ENCODE data around the gene MRPL9.
"Not testable (repeated sequence)": the region's sequence is repeated elsewhere in the genome, so short reads cannot be mapped to it uniquely, and the experiment has no call there.

MRPL9 gene

DNA sequence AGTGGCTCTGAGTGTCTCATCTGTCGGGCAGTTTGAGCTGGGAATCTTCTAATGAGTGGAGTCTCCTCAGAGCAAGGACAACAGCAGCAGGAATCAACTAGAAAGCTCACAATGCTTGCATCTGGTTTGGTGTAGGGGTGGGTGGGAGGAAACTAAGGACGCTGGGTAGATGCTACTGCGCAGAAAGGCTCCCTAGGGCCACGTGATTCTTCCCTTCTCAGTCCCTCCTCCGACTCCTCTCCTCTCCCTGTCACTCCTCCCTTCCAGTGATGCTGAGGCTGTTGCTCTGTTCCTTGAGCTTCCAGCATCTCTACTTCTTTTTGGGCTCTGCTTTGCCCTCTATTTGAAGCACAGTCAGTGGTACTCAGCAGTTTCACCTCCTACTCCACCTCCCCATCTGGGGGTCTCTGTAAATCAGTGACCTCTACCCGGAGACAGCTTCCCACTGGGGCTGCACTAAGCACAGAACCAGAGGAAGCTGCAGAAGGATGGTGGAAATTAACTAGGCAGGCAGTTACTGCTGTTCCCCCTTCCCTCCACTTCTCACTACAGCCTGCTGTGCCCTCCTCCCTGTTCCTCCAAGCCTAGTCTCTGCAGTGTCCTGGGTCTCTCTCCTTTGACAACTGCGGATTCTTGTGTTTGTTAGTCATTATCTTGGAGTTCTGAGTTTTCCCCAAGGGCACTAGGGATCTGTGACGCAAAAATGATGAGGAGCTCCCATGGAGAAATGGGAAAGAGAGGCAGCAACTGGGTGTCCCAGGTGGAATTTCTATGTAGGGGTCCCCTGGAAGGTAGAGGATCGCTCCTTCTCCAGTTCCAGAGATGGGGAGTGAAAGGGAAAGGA is 36.1 kb upstream of the MRPL9 start:
- no peaks in the 10 kb centered on the region for H3K9me3 Mint-ChIP-seq
- peaks cover 11% of the 10 kb centered on the region for H3K4me1 Mint-ChIP-seq
- ATAC-seq (no peak), DNase-seq (no peak)
- no peak overlapping the region for H3K4me3 Mint-ChIP-seq
- H3K27me3 Mint-ChIP-seq: peaks cover 7% of the 10 kb centered on the region
- H3K27ac Mint-ChIP-seq: peak overlapping the region in 1 of 2 donors; percentile 8

DNA sequence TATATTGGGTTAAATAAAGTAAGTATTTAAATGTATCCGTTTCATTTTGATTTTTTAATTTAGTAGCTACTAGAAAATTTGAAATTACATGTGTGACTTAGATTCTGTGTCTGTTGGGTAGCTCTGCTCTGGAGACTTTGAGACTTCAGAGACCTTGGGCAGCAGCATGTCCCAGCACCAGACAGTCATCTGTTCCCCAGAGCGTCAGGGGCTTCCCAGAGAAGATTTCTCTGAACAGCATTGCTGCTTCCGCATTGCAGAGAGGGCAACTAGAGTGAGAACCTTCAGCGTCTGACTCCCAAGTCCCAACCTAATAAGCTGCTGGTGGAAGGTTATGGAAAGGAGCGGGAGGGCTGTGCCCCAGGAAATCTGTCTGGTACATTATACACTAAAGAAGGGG is 35.3 kb upstream of the MRPL9 start:
- Mint-ChIP-seq H3K9me3 (no peaks in the 10 kb centered on the region), H3K27me3 (peaks cover 7% of the 10 kb centered on the region), H3K4me1 (peaks cover 11% of the 10 kb centered on the region), H3K27ac (no peak overlapping the region), H3K4me3 (no peak overlapping the region)
- no peak for DNase-seq
- ATAC-seq: no peak

DNA sequence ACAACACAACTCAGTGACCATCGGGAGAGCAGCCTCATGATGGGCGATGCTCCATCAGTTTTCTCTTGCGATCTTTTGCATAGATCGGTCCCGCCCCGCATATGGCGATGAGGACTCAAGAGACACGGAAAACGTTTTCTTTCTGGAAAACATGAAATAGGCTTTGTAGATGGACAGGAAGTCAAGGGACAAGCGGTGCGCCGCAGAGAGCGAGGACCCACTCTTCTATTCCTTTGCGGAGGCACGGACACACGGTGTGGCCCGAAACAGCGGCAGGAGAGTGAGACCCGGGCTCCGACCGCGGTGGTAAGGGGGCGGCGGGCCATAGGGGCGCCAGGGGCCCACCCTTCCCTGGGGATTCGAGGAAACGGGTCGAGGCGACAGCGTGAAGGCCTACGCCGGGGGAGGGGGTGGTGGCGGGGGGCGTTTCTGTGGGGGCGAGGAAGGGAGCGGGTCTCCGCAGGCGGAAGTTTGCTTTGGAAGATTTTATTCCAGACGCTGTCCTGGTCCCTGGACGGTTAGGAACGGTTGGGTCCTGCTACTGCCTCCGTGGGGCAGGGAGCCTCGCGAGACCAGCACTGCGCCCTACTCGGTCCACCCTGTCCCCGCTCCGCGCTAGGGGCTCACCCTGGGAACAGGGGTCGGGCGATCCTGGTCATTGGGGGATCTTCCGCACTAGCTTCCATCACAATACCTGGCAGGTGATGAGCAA is 27.8 kb upstream of the MRPL9 start:
- H3K4me1 Mint-ChIP-seq: peaks cover 10% of the 10 kb centered on the region
- ATAC-seq: peak; percentile 4
- peak in 1 of 2 donors; percentile 17 for DNase-seq
- peak overlapping the region; percentile 77 to 96 for H3K27ac Mint-ChIP-seq
- peak overlapping the region; percentile 91 to 99 for H3K4me3 Mint-ChIP-seq
- no peaks in the 10 kb centered on the region for H3K9me3 Mint-ChIP-seq
- H3K27me3 Mint-ChIP-seq: no peaks in the 10 kb centered on the region

DNA sequence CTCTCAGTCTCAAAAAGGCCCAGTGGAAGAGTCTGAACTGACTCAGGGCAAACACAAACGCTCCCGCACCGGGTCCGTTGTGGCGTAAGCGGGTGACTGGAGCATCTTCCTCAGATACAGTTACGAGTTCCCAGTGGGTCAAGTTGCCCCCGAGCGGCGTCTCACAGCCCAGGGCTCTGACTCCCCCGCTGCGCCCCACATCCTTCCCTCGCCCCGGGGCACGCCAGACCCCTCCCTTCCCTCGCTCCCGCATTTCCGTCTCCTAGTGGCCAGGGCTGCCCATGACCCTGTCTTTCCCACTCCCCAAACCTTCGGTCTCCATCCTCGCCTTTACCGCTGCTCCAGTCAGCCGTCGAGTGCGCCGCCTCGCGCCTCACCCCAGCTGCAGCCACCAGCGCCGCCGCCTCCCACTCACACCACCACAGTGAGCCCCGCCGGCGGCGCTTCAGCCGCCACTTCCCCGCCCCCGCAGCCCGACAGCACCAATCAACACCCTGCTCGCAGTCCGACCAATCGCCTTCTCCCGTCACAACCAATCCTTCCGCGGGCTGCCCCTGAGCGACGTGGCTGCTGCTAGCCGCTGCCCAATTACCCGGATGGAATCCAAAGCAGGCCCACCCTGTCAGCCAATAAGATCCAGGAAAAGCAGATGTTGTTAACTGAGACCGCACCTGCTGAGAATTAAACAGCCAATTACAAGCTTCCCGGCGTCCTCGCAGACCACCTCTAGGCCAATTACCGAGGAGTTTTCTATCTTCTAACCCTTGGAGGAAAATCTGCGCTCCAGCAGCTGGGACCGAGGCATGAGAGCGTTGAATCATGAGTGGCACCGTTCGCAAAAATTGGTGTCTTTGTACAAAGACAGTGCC is 27.0 kb upstream of the MRPL9 start, which contains the start of gene TDRKH:
TDRKH (minus strand) TSS at position 430 of the 869 bp plus-strand sequence. CDS start 7,478 bp downstream, outside the sequence.
- peak within 1 kb of the TSS; percentile 91 to 99 for H3K4me3 Mint-ChIP-seq
- no peaks in the 10 kb centered on the region for H3K9me3 Mint-ChIP-seq
- H3K27me3 Mint-ChIP-seq: no peaks in the 10 kb centered on the region
- ATAC-seq: peak; percentile 98
- H3K27ac Mint-ChIP-seq: peak within 1 kb of the TSS; percentile 77 to 96
- DNase-seq: peak; percentile 98 to 99
- peaks cover 10% of the 10 kb centered on the region for H3K4me1 Mint-ChIP-seq

DNA sequence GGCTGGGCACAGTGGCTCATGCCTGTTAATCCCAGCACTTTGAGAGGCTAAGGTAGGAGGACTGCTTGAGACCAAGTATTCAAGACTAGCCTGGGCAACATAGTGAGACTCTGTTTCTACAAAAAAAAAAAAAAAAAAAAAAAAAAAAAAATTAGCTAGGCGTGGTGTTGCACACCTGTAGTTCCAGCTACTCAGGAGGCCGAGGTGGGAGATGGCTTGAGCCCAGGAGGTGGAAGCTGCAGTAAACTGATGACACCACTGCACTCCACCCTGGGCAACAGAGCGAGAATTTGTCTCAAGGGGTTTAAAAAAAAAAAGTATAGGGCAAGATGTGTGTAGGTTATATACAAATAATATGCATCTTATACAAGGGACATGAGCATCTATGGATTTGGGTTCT is 24.4 kb upstream of the MRPL9 start:
- peaks cover 10% of the 10 kb centered on the region for H3K4me1 Mint-ChIP-seq
- no peak for DNase-seq
- no peak overlapping the region for H3K27ac Mint-ChIP-seq
- H3K4me3 Mint-ChIP-seq: no peak overlapping the region
- ATAC-seq: no peak
- H3K27me3 Mint-ChIP-seq: no peaks in the 10 kb centered on the region
- no peaks in the 10 kb centered on the region for H3K9me3 Mint-ChIP-seq

DNA sequence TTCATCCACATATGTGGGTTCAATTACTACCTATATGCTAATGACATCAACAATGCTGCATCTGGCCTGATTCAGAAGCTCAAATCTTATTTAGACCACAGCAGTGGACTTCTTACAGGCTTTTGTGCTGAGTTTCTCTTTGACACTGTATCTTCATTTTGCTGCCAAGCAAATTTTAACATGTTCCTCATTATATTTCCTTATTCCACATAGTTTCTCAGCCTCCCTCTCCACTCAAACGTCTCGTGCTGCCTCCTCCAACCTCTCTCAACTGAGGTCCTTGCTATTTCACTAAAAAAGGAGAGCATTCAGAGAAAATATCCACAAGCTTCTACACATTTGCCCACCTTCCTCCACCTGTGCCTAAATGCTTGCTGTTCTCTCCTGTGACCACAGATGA is 20.5 kb upstream of the MRPL9 start:
- Mint-ChIP-seq H3K27ac (no peak overlapping the region), H3K4me1 (no peaks in the 10 kb centered on the region), H3K4me3 (no peak overlapping the region), H3K9me3 (no peaks in the 10 kb centered on the region), H3K27me3 (no peaks in the 10 kb centered on the region)
- ATAC-seq (no peak), DNase-seq (no peak)

DNA sequence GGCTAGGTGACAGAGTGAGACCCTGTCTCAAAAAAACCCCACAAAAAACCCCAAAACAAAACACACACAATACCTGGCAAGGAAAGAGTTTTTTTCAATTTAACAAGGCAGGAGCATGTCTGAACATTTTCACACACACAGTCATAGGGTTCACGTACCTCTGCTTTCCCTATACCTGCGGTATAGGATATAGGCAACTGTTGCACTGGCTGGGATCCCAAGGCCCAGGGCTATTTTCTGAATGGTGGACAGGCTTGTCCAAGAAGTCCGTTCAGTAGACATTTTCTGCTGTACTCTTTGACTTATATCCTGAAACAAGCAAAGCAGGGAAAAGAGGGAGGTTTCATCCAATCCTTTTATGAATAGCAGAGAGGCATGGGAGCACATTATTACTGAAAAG is 19.4 kb upstream of the MRPL9 start:
- Mint-ChIP-seq H3K9me3 (no peaks in the 10 kb centered on the region), H3K27ac (no peak overlapping the region), H3K4me1 (no peaks in the 10 kb centered on the region), H3K4me3 (no peak overlapping the region), H3K27me3 (no peaks in the 10 kb centered on the region)
- ATAC-seq (no peak), DNase-seq (no peak)

DNA sequence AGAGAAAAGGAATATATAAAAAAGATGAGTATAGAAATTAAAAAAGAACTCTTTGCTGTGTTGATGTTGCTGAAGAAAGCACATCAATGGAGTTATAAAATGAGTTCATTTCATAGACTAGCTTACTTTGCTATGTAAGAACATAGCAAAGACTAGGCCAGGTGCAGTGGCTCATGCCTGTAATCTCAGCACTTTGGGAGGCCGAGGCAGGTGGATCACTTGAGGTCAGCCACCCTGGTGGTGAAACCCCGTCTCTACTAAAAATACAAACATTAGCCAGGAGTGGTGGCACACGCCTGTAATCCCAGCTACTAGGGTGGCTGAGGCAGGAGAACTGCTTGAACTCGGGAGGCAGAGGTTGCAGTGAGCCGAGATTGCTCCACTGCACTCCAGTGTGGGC is 18.7 kb upstream of the MRPL9 start:
- H3K27ac Mint-ChIP-seq, H3K9me3 Mint-ChIP-seq, ATAC-seq, DNase-seq, H3K4me1 Mint-ChIP-seq, H3K4me3 Mint-ChIP-seq, H3K27me3 Mint-ChIP-seq: not testable (repeated sequence)

DNA sequence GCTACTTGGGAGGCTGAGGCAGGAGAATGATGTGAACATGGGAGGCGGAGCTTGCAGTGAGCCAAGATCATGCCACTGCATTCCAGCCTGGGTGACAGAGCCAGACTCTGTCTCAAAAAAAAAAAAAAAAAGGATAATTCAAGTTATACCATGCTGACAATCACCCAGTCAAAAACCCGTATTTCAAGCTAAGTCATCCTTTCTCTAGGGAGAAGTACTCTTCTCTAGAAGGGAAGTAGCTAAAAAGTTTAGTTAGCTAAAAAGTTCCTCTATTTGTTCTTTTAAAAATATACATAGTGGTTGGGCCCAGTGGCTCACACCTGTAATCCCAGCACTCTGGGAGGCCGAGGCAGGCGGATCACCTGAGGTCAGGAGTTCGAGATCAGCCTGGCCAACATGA is 17.4 kb upstream of the MRPL9 start:
- not testable (repeated sequence) for H3K27me3 Mint-ChIP-seq, H3K4me1 Mint-ChIP-seq, H3K27ac Mint-ChIP-seq, DNase-seq, H3K4me3 Mint-ChIP-seq, H3K9me3 Mint-ChIP-seq, ATAC-seq

DNA sequence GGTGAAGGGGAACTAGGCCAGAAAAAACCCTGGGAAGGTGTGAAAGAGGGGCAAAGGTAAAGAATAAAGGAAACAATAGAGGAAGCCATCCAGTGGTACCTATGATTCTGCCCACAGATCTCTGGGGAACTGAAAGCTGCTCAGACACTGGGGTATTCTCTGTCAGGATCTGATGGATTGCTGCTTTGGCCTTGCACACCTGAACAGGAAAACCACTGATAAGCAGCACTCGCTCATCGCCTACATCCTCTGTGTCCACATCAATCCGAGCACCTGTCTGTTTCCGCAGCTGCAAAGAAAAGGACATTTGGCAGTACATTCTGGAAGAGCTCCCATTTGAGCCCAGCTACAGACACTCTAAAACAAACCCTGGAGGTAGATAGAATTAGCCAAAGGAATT is 16.6 kb upstream of the MRPL9 start:
- H3K27ac Mint-ChIP-seq: no peak overlapping the region

DNA sequence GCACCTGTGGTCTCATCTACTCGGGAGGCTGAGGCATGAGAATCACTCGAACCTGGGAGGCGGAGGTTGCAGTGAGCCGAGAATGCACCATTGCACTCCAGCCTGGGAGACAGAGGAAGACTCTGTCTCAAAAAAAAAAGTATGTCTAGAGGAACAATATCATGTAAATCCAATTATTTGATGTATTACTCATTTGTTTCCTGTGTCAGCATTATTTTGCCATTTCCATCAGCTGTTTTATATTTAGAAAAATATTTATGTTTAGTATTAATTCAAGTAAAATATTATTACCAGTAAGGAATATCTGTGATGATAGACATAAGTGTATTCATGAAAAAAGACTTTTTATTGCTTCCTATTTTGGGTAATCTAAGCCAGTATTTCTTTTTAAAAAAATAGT is 14.0 kb upstream of the MRPL9 start:
- no peak overlapping the region for H3K4me3 Mint-ChIP-seq
- no peaks in the 10 kb centered on the region for H3K9me3 Mint-ChIP-seq

More for the DNA sequence above, 16.6 kb upstream of the MRPL9 start:
- H3K27me3 Mint-ChIP-seq: no peaks in the 10 kb centered on the region
- DNase-seq: no peak
- no peaks in the 10 kb centered on the region for H3K9me3 Mint-ChIP-seq
- H3K4me3 Mint-ChIP-seq: no peak overlapping the region
- H3K4me1 Mint-ChIP-seq: no peaks in the 10 kb centered on the region
- ATAC-seq: no peak

DNA sequence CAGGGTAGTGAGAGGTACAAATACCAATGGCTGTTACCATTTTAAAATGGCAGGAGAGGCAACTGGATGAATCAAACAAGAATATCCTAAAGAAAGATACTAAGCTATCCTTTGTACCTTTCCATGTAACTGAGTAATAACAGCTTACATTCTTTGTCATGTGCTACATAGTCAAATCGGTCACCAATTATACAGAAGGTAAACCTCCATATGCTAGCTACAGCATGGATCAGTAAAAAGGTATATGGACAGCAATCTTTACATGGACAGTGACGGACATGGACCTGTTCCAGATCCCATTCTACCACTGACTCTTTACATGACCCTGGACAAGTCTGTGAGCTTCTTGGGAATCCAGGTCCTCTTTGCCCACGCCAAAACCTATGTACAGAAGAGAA is 13.4 kb upstream of the MRPL9 start:
- Mint-ChIP-seq H3K9me3 (no peaks in the 10 kb centered on the region), H3K27me3 (no peaks in the 10 kb centered on the region), H3K4me1 (no peaks in the 10 kb centered on the region), H3K27ac (no peak overlapping the region), H3K4me3 (no peak overlapping the region)
- ATAC-seq (no peak), DNase-seq (no peak)

More for the DNA sequence above, 14.0 kb upstream of the MRPL9 start:
- Mint-ChIP-seq H3K4me1 (no peaks in the 10 kb centered on the region), H3K27me3 (no peaks in the 10 kb centered on the region), H3K27ac (no peak overlapping the region)
- ATAC-seq: no peak
- DNase-seq: no peak

DNA sequence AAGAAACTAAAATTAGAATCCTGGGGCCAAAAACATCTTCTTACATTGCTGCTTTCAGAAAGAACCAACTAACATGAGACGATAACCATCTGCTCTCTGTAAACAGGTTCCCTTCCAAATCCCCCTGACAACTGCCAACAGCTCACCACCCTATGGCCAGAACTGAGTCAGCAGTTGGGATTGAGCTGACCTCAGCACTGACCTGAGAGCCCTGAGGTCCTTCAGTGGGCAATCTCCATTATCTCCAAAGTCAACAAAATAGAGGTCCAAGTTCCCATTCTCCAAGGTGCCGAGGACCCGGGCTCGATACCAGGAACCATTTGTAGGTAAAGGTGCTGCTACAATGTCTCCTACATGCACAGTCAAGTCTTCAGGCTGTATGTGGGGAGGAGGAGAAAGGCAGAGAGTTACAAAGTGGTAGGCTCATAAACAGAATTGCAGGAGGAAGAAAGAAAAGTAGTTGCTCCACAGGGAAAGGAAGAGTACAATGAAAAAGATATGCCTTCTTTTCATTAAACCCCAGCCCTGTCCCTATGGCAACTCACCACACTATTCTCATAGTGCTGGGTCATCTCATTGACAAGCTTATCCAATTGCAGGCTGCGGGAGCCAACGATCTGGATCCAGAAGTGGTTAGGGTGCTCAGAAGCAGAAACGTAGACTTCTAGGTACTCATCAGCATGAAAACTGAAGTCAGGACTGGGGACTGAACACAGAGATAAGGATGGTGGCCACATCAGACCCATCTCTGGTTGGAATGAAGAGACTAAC is 12.8 kb upstream of the MRPL9 start:
- DNase-seq (no peak), ATAC-seq (no peak)
- no peaks in the 10 kb centered on the region for H3K4me1 Mint-ChIP-seq
- H3K27ac Mint-ChIP-seq: no peak overlapping the region
- H3K4me3 Mint-ChIP-seq: no peak overlapping the region
- no peaks in the 10 kb centered on the region for H3K27me3 Mint-ChIP-seq
- no peaks in the 10 kb centered on the region for H3K9me3 Mint-ChIP-seq

DNA sequence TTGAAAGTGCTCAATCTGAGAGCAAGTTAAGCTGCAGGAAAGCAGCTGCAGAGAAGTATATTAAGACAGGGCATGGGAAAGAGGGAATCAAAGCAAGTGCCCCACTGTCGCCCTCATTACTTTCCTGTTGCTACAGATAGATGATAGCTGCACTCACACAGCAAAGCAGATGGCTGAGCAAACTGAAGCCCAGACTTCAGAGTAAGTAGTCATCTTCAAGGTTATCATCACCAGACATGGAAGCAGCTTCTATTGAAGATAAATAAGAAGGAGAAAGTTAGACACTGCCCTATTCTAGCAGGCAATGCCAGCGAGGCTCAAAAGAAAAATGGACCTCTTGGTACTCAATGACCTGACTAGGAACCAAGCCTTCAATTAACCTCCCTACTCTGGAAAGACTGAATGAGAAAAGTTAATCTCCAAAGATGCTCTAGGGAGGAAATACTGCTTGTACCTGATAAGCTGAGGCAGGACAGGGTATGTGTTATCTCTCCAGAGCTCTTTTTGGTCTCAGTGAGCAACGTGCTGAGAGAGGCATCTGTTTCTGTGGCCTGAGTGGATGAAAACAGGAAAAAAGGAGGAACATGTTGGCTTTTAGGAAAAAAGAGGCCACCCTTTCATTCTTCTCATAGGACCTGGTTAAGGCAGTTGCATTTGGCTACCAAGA is 11.1 kb upstream of the MRPL9 start:
- H3K4me3 Mint-ChIP-seq: no peak overlapping the region
- H3K27ac Mint-ChIP-seq: no peak overlapping the region
- no peaks in the 10 kb centered on the region for H3K4me1 Mint-ChIP-seq
- DNase-seq (no peak), ATAC-seq (no peak)
- H3K9me3 Mint-ChIP-seq: no peaks in the 10 kb centered on the region
- no peaks in the 10 kb centered on the region for H3K27me3 Mint-ChIP-seq
